ENCODE measurements around the gene OR10J4.

OR10J4 gene

GRCh38 chr1:159431904-159432303, at the start of gene OR10J4:
Gene OR10J4 (plus strand): TSS chr1:159432204.
- Histone ChIP-seq H3K36me3 (ENCODE audit: insufficient read depth, low read length) (no peaks in the 10 kb centered on the region), H3K9me3 (ENCODE audit: low read length) (no peaks in the 10 kb centered on the region), H3K4me1 (ENCODE audit: insufficient read depth, low read length) (no peaks in the 10 kb centered on the region), H2AFZ (ENCODE audit: low read depth, low read length) (no peak within 1 kb of the TSS), H3K27me3 (ENCODE audit: insufficient read depth, low read length) (no peaks in the 10 kb centered on the region), H3K4me3 (ENCODE audit: low read length) (no peak within 1 kb of the TSS)

GRCh38 chr1:159406821-159407220, 25.2 kb upstream of the OR10J4 start:
- Histone ChIP-seq H3K4me3 (ENCODE audit: low read length) (no peak overlapping the region), H3K27me3 (ENCODE audit: insufficient read depth, low read length) (no peaks in the 10 kb centered on the region), H2AFZ (ENCODE audit: low read depth, low read length) (no peak overlapping the region), H3K36me3 (ENCODE audit: insufficient read depth, low read length) (no peaks in the 10 kb centered on the region), H3K9me3 (ENCODE audit: low read length) (no peaks in the 10 kb centered on the region), H3K4me1 (ENCODE audit: insufficient read depth, low read length) (no peaks in the 10 kb centered on the region)

- Histone ChIP-seq H3K27me3 (ENCODE audit: insufficient read depth, low read length) (no peaks in the 10 kb centered on the region), H2AFZ (ENCODE audit: low read depth, low read length) (no peak overlapping the region), H3K36me3 (ENCODE audit: insufficient read depth, low read length) (no peaks in the 10 kb centered on the region), H3K4me3 (ENCODE audit: low read length) (no peak overlapping the region), H3K9me3 (ENCODE audit: low read length) (no peaks in the 10 kb centered on the region), H3K4me1 (ENCODE audit: insufficient read depth, low read length) (no peaks in the 10 kb centered on the region)
These were observed 23.1 kb upstream of the OR10J4 start for GRCh38 chr1:159408862-159409400.

GRCh38 chr1:159421821-159422220, 10.2 kb upstream of the OR10J4 start:
- no peak overlapping the region for H3K4me3 ChIP-seq (ENCODE audit: low read length)
- no peaks in the 10 kb centered on the region for H3K4me1 ChIP-seq (ENCODE audit: insufficient read depth, low read length)
- H3K36me3 ChIP-seq (ENCODE audit: insufficient read depth, low read length), result no peaks in the 10 kb centered on the region
- H3K9me3 ChIP-seq (ENCODE audit: low read length), result no peaks in the 10 kb centered on the region
- no peak overlapping the region for H2AFZ ChIP-seq (ENCODE audit: low read depth, low read length)
- H3K27me3 ChIP-seq (ENCODE audit: insufficient read depth, low read length), result no peaks in the 10 kb centered on the region

GRCh38 chr1:159428536-159428935, 3.5 kb upstream of the OR10J4 start:
- Histone ChIP-seq H3K36me3 (ENCODE audit: insufficient read depth, low read length) (no peaks in the 10 kb centered on the region), H3K27me3 (ENCODE audit: insufficient read depth, low read length) (no peaks in the 10 kb centered on the region), H2AFZ (ENCODE audit: low read depth, low read length) (peak overlapping the region; percentile 28), H3K4me3 (ENCODE audit: low read length) (no peak overlapping the region), H3K9me3 (ENCODE audit: low read length) (no peaks in the 10 kb centered on the region), H3K4me1 (ENCODE audit: insufficient read depth, low read length) (no peaks in the 10 kb centered on the region)

- no peaks in the 10 kb centered on the region for H3K9me3 ChIP-seq (ENCODE audit: low read length)
- no peaks in the 10 kb centered on the region for H3K36me3 ChIP-seq (ENCODE audit: insufficient read depth, low read length)
- H2AFZ ChIP-seq (ENCODE audit: low read depth, low read length), result no peak overlapping the region
- no peaks in the 10 kb centered on the region for H3K4me1 ChIP-seq (ENCODE audit: insufficient read depth, low read length)
- H3K27me3 ChIP-seq (ENCODE audit: insufficient read depth, low read length), result no peaks in the 10 kb centered on the region
- H3K4me3 ChIP-seq (ENCODE audit: low read length), result no peak overlapping the region
These were observed 2.7 kb upstream of the OR10J4 start for GRCh38 chr1:159429074-159429861.

- Histone ChIP-seq H2AFZ (ENCODE audit: low read depth, low read length) (no peak overlapping the region), H3K9me3 (ENCODE audit: low read length) (no peaks in the 10 kb centered on the region), H3K4me1 (ENCODE audit: insufficient read depth, low read length) (no peaks in the 10 kb centered on the region), H3K36me3 (ENCODE audit: insufficient read depth, low read length) (no peaks in the 10 kb centered on the region), H3K27me3 (ENCODE audit: insufficient read depth, low read length) (no peaks in the 10 kb centered on the region), H3K4me3 (ENCODE audit: low read length) (no peak overlapping the region)
These were observed 1.0 kb upstream of the OR10J4 start for GRCh38 chr1:159430985-159431384.

GRCh38 chr1:159436469-159436868, 4.5 kb downstream of the OR10J4 start:
- Histone ChIP-seq H2AFZ (ENCODE audit: low read depth, low read length) (no peak overlapping the region), H3K4me3 (ENCODE audit: low read length) (no peak overlapping the region), H3K9me3 (ENCODE audit: low read length) (no peaks in the 10 kb centered on the region), H3K36me3 (ENCODE audit: insufficient read depth, low read length) (no peaks in the 10 kb centered on the region), H3K27me3 (ENCODE audit: insufficient read depth, low read length) (no peaks in the 10 kb centered on the region), H3K4me1 (ENCODE audit: insufficient read depth, low read length) (no peaks in the 10 kb centered on the region)

- Histone ChIP-seq H3K9me3 (ENCODE audit: low read length) (no peaks in the 10 kb centered on the region), H2AFZ (ENCODE audit: low read depth, low read length) (no peak within 1 kb of the TSS), H3K36me3 (ENCODE audit: insufficient read depth, low read length) (no peaks in the 10 kb centered on the region), H3K4me3 (ENCODE audit: low read length) (no peak within 1 kb of the TSS), H3K4me1 (ENCODE audit: insufficient read depth, low read length) (no peaks in the 10 kb centered on the region), H3K27me3 (ENCODE audit: insufficient read depth, low read length) (no peaks in the 10 kb centered on the region)
These were observed 7.4 kb downstream of the OR10J4 start, which contains the start of gene OR10J1 for GRCh38 chr1:159439422-159439821. Gene OR10J1 (plus strand): TSS chr1:159439722. CDS start chr1:159439792, 70 bp downstream.

- Histone ChIP-seq H2AFZ (ENCODE audit: low read depth, low read length) (no peak overlapping the region), H3K36me3 (ENCODE audit: insufficient read depth, low read length) (no peaks in the 10 kb centered on the region), H3K9me3 (ENCODE audit: low read length) (no peaks in the 10 kb centered on the region), H3K27me3 (ENCODE audit: insufficient read depth, low read length) (no peaks in the 10 kb centered on the region), H3K4me1 (ENCODE audit: insufficient read depth, low read length) (no peaks in the 10 kb centered on the region), H3K4me3 (ENCODE audit: low read length) (no peak overlapping the region)
These were observed 9.4 kb downstream of the OR10J4 start for GRCh38 chr1:159441360-159441759.

- no peaks in the 10 kb centered on the region for H3K27me3 ChIP-seq (ENCODE audit: insufficient read depth, low read length)
- H3K36me3 ChIP-seq (ENCODE audit: insufficient read depth, low read length), result no peaks in the 10 kb centered on the region
- H2AFZ ChIP-seq (ENCODE audit: low read depth, low read length), result no peak overlapping the region
- no peaks in the 10 kb centered on the region for H3K4me1 ChIP-seq (ENCODE audit: insufficient read depth, low read length)
- H3K4me3 ChIP-seq (ENCODE audit: low read length), result no peak overlapping the region
- H3K9me3 ChIP-seq (ENCODE audit: low read length), result no peaks in the 10 kb centered on the region
These were observed 10.4 kb downstream of the OR10J4 start for GRCh38 chr1:159442428-159442827.

- Histone ChIP-seq H3K4me3 (ENCODE audit: low read length) (no peak overlapping the region), H3K27me3 (ENCODE audit: insufficient read depth, low read length) (no peaks in the 10 kb centered on the region), H3K36me3 (ENCODE audit: insufficient read depth, low read length) (no peaks in the 10 kb centered on the region), H3K4me1 (ENCODE audit: insufficient read depth, low read length) (no peaks in the 10 kb centered on the region), H3K9me3 (ENCODE audit: low read length) (no peaks in the 10 kb centered on the region), H2AFZ (ENCODE audit: low read depth, low read length) (no peak overlapping the region)
These were observed 11.2 kb downstream of the OR10J4 start for GRCh38 chr1:159443066-159443750.

- H3K9me3 ChIP-seq (ENCODE audit: low read length), result no peaks in the 10 kb centered on the region
- no peak overlapping the region for H3K4me3 ChIP-seq (ENCODE audit: low read length)
- no peak overlapping the region for H2AFZ ChIP-seq (ENCODE audit: low read depth, low read length)
- no peaks in the 10 kb centered on the region for H3K27me3 ChIP-seq (ENCODE audit: insufficient read depth, low read length)
- H3K36me3 ChIP-seq (ENCODE audit: insufficient read depth, low read length), result no peaks in the 10 kb centered on the region
- H3K4me1 ChIP-seq (ENCODE audit: insufficient read depth, low read length), result no peaks in the 10 kb centered on the region
These were observed 12.5 kb downstream of the OR10J4 start for GRCh38 chr1:159444511-159444910.
